ENCODE data around the gene SEPTIN8. TPM values are rescaled to one million over a fixed set of nuclear protein-coding genes. Genes with fewer than 3 reads are reported as not detected.

The SEPTIN8 gene
- total RNA-seq, 1 donor from 2014 or later, result 127 TPM

- H3K4me3 Mint-ChIP-seq (ENCODE audit: unreplicated experiment), result no peak overlapping the region
- peaks cover 3% of the 10 kb centered on the region for H3K27me3 Mint-ChIP-seq (ENCODE audit: low read depth)
- peaks cover 2% of the 10 kb centered on the region for H3K9me3 Mint-ChIP-seq (ENCODE audit: low read depth)
- DNase-seq (ENCODE audit: low spot score), result no peak
- peaks cover 23% of the 10 kb centered on the region for H3K4me1 Mint-ChIP-seq (ENCODE audit: low read depth)
- no peaks in the 10 kb centered on the region for H3K36me3 Mint-ChIP-seq (ENCODE audit: low read depth)
- no peak for TF ChIP-seq CTCF (IDR thresholded peaks at IDR 0.05)
- H3K27ac Mint-ChIP-seq (ENCODE audit: unreplicated experiment), result peak overlapping the region; percentile 93
Observed at GRCh38 chr5:132785365-132785764, 8.3 kb upstream of the SEPTIN8 start.

- no peak for DNase-seq (ENCODE audit: low spot score)
- H3K27me3 Mint-ChIP-seq (ENCODE audit: low read depth), result peaks cover 3% of the 10 kb centered on the region
- no peak overlapping the region for H3K4me3 Mint-ChIP-seq (ENCODE audit: unreplicated experiment)
- TF ChIP-seq CTCF (IDR thresholded peaks at IDR 0.05), result no peak
- H3K9me3 Mint-ChIP-seq (ENCODE audit: low read depth), result peaks cover 2% of the 10 kb centered on the region
- H3K27ac Mint-ChIP-seq (ENCODE audit: unreplicated experiment), result no peak overlapping the region
- H3K36me3 Mint-ChIP-seq (ENCODE audit: low read depth), result no peaks in the 10 kb centered on the region
- peaks cover 29% of the 10 kb centered on the region for H3K4me1 Mint-ChIP-seq (ENCODE audit: low read depth)
Observed at GRCh38 chr5:132782101-132782500, 5.1 kb upstream of the SEPTIN8 start.

- Mint-ChIP-seq H3K36me3 (ENCODE audit: low read depth) (no peaks in the 10 kb centered on the region), H3K27ac (ENCODE audit: unreplicated experiment) (no peak overlapping the region), H3K4me1 (ENCODE audit: low read depth) (peaks cover 28% of the 10 kb centered on the region), H3K27me3 (ENCODE audit: low read depth) (peaks cover 3% of the 10 kb centered on the region), H3K9me3 (ENCODE audit: low read depth) (no peaks in the 10 kb centered on the region), H3K4me3 (ENCODE audit: unreplicated experiment) (no peak overlapping the region)
- no peak for DNase-seq (ENCODE audit: low spot score)
- no peak for TF ChIP-seq CTCF (IDR thresholded peaks at IDR 0.05)
Observed at GRCh38 chr5:132781029-132781428, 4.0 kb upstream of the SEPTIN8 start.

- no peak for TF ChIP-seq CTCF (IDR thresholded peaks at IDR 0.05)
- Mint-ChIP-seq H3K27me3 (ENCODE audit: low read depth) (peaks cover 3% of the 10 kb centered on the region), H3K27ac (ENCODE audit: unreplicated experiment) (no peak overlapping the region), H3K9me3 (ENCODE audit: low read depth) (no peaks in the 10 kb centered on the region), H3K4me3 (ENCODE audit: unreplicated experiment) (no peak overlapping the region), H3K36me3 (ENCODE audit: low read depth) (no peaks in the 10 kb centered on the region), H3K4me1 (ENCODE audit: low read depth) (peaks cover 30% of the 10 kb centered on the region)
- no peak for DNase-seq (ENCODE audit: low spot score)
Observed at GRCh38 chr5:132780577-132780976, 3.5 kb upstream of the SEPTIN8 start.

GRCh38 chr5:132779961-132780360 is 2.9 kb upstream of the SEPTIN8 start:
- no peak overlapping the region for H3K27ac Mint-ChIP-seq (ENCODE audit: unreplicated experiment)
- peaks cover 30% of the 10 kb centered on the region for H3K4me1 Mint-ChIP-seq (ENCODE audit: low read depth)
- no peaks in the 10 kb centered on the region for H3K36me3 Mint-ChIP-seq (ENCODE audit: low read depth)
- peaks cover 3% of the 10 kb centered on the region for H3K27me3 Mint-ChIP-seq (ENCODE audit: low read depth)
- TF ChIP-seq CTCF (IDR thresholded peaks at IDR 0.05), result no peak
- DNase-seq (ENCODE audit: low spot score), result no peak
- no peaks in the 10 kb centered on the region for H3K9me3 Mint-ChIP-seq (ENCODE audit: low read depth)
- H3K4me3 Mint-ChIP-seq (ENCODE audit: unreplicated experiment), result no peak overlapping the region
